ENCODE data around the gene ARHGAP23.
A peak's percentile ranks its signal among the peaks of the same experiment; 100 is the strongest.
"Not testable (repeated sequence)": the region's sequence is repeated elsewhere in the genome, so short reads cannot be mapped to it uniquely, and the experiment has no call there.

Gene ARHGAP23

GRCh38 chr17:38503286-38503913, 75.1 kb downstream of the ARHGAP23 start:
- not testable (repeated sequence) for H3K79me2 ChIP-seq (ENCODE audit: control insufficient read depth, insufficient read depth, low read length); H3K27ac ChIP-seq (ENCODE audit: low read depth, low read length); H3K56ac ChIP-seq (ENCODE audit: low read length); H4K5ac ChIP-seq (ENCODE audit: low read length); H3K23ac ChIP-seq (ENCODE audit: low read length); H3K36me3 ChIP-seq (ENCODE audit: control insufficient read depth, insufficient read depth, low read length); H3K9ac ChIP-seq (ENCODE audit: low read length); H3K27me3 ChIP-seq (ENCODE audit: insufficient read depth, low read length, poor library complexity); H3K4me3 ChIP-seq (ENCODE audit: low read length); H3K4ac ChIP-seq (ENCODE audit: low read depth, low read length); H2BK120ac ChIP-seq (ENCODE audit: low read depth, low read length); H2AK5ac ChIP-seq (ENCODE audit: low read length); H3K18ac ChIP-seq (ENCODE audit: low read length); H3K79me1 ChIP-seq (ENCODE audit: low read length); H4K8ac ChIP-seq (ENCODE audit: low read depth, low read length); H3K4me1 ChIP-seq (ENCODE audit: control insufficient read depth, low read depth, low read length); H2BK15ac ChIP-seq (replicated peaks; ENCODE audit: low read depth); H3K4me2 ChIP-seq (ENCODE audit: low read length); H2BK5ac ChIP-seq (ENCODE audit: low read length)
- no CpG with 5 or more reads among the region's 15 CpGs for WGBS (ENCODE audit: extremely low coverage, insufficient coverage, low lambda C conversion rate)
- DNase-seq: peak; percentile 57

DNA sequence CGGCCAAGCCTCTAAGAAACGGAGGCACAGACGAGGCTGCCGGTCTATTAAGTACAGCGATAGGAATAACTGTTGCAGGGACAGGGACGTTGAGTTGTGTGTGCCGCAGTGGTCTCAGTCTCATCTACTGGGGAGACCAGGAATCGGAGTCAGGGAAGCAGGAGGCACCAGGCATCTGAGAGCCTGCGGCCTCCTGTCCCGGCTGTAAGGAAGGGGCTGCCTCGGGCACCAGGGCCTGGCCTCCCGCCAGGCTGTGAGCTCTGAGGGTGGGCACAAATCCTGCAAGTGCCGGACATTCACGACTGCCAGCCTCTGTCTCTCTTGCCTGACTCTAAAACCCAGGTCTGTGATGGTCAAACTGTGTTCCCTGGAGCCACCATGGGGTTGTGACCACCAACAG, 76.0 kb downstream of the ARHGAP23 start:
- Histone ChIP-seq H3K27me3 (ENCODE audit: insufficient read depth, low read length, poor library complexity) (no peaks in the 10 kb centered on the region), H3K36me3 (ENCODE audit: control insufficient read depth, insufficient read depth, low read length) (no peaks in the 10 kb centered on the region), H3K9ac (ENCODE audit: low read length) (no peak overlapping the region), H4K5ac (ENCODE audit: low read length) (no peak overlapping the region), H3K27ac (ENCODE audit: low read depth, low read length) (no peak overlapping the region), H3K79me1 (ENCODE audit: low read length) (no peaks in the 10 kb centered on the region), H3K4me2 (ENCODE audit: low read length) (no peak overlapping the region), H3K18ac (ENCODE audit: low read length) (no peak overlapping the region), H3K4ac (ENCODE audit: low read depth, low read length) (no peak overlapping the region), H3K56ac (ENCODE audit: low read length) (no peak overlapping the region), H3K23ac (ENCODE audit: low read length) (no peak overlapping the region), H4K8ac (ENCODE audit: low read depth, low read length) (no peak overlapping the region), H2BK15ac (replicated peaks; ENCODE audit: low read depth) (no peak overlapping the region), H3K4me3 (ENCODE audit: low read length) (no peak overlapping the region), H2BK5ac (ENCODE audit: low read length) (no peak overlapping the region), H3K79me2 (ENCODE audit: control insufficient read depth, insufficient read depth, low read length) (no peaks in the 10 kb centered on the region), H3K4me1 (ENCODE audit: control insufficient read depth, low read depth, low read length) (peaks cover 2% of the 10 kb centered on the region), H2BK120ac (ENCODE audit: low read depth, low read length) (no peak overlapping the region), H2AK5ac (ENCODE audit: low read length) (no peak overlapping the region)
- no CpG with 5 or more reads among the region's 14 CpGs for WGBS (ENCODE audit: extremely low coverage, insufficient coverage, low lambda C conversion rate)
- no peak for DNase-seq

DNA sequence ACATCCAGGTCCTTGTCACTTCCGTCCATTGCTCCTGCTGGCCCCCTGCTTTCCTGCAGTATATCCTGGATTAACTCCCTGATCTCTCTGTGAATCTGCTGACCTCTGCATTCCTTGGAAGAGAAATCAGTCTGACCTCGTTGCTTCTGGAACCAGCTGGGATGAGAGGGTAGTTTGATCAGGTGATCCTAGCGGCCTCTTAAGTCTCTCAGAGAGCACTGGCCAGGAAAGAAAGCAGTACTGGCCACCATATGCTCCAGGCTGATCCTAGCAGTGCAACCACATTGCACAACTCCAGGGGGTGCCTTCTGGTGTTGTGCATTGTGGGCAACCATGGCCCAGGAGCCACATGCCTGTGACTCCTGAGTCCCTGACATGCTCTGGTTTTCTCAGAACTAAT, 79.2 kb downstream of the ARHGAP23 start:
- H3K36me3 ChIP-seq (ENCODE audit: control insufficient read depth, insufficient read depth, low read length): no peaks in the 10 kb centered on the region
- H3K18ac ChIP-seq (ENCODE audit: low read length): no peak overlapping the region
- H4K8ac ChIP-seq (ENCODE audit: low read depth, low read length): no peak overlapping the region
- DNase-seq: peak; percentile 63
- H3K9ac ChIP-seq (ENCODE audit: low read length): no peak overlapping the region
- no peak overlapping the region for H4K5ac ChIP-seq (ENCODE audit: low read length)
- no peak overlapping the region for H2BK15ac ChIP-seq (replicated peaks; ENCODE audit: low read depth)
- H3K23ac ChIP-seq (ENCODE audit: low read length): no peak overlapping the region
- peaks cover 2% of the 10 kb centered on the region for H3K4me1 ChIP-seq (ENCODE audit: control insufficient read depth, low read depth, low read length)
- H2AK5ac ChIP-seq (ENCODE audit: low read length): no peak overlapping the region
- no peak overlapping the region for H3K56ac ChIP-seq (ENCODE audit: low read length)
- no peak overlapping the region for H3K27ac ChIP-seq (ENCODE audit: low read depth, low read length)
- no peak overlapping the region for H3K4me3 ChIP-seq (ENCODE audit: low read length)
- H3K4me2 ChIP-seq (ENCODE audit: low read length): no peak overlapping the region
- no peaks in the 10 kb centered on the region for H3K79me2 ChIP-seq (ENCODE audit: control insufficient read depth, insufficient read depth, low read length)
- WGBS (ENCODE audit: extremely low coverage, insufficient coverage, low lambda C conversion rate): no CpG with 5 or more reads among the region's 3 CpGs
- H2BK120ac ChIP-seq (ENCODE audit: low read depth, low read length): no peak overlapping the region
- no peaks in the 10 kb centered on the region for H3K79me1 ChIP-seq (ENCODE audit: low read length)
- H2BK5ac ChIP-seq (ENCODE audit: low read length): no peak overlapping the region
- no peak overlapping the region for H3K4ac ChIP-seq (ENCODE audit: low read depth, low read length)
- H3K27me3 ChIP-seq (ENCODE audit: insufficient read depth, low read length, poor library complexity): no peaks in the 10 kb centered on the region

GRCh38 chr17:38507921-38508569, 79.8 kb downstream of the ARHGAP23 start:
- H3K79me2 ChIP-seq (ENCODE audit: control insufficient read depth, insufficient read depth, low read length): no peaks in the 10 kb centered on the region
- WGBS (ENCODE audit: extremely low coverage, insufficient coverage, low lambda C conversion rate): no CpG with 5 or more reads among the region's 3 CpGs
- no peak overlapping the region for H3K9ac ChIP-seq (ENCODE audit: low read length)
- no peak overlapping the region for H4K8ac ChIP-seq (ENCODE audit: low read depth, low read length)
- H2BK5ac ChIP-seq (ENCODE audit: low read length): no peak overlapping the region
- no peak overlapping the region for H2BK120ac ChIP-seq (ENCODE audit: low read depth, low read length)
- DNase-seq: no peak
- H3K27me3 ChIP-seq (ENCODE audit: insufficient read depth, low read length, poor library complexity): no peaks in the 10 kb centered on the region
- peak overlapping the region; percentile 80 for H3K23ac ChIP-seq (ENCODE audit: low read length)
- H2AK5ac ChIP-seq (ENCODE audit: low read length): no peak overlapping the region
- H3K4me2 ChIP-seq (ENCODE audit: low read length): no peak overlapping the region
- H3K36me3 ChIP-seq (ENCODE audit: control insufficient read depth, insufficient read depth, low read length): no peaks in the 10 kb centered on the region
- no peak overlapping the region for H3K4ac ChIP-seq (ENCODE audit: low read depth, low read length)
- H3K79me1 ChIP-seq (ENCODE audit: low read length): no peaks in the 10 kb centered on the region
- H4K5ac ChIP-seq (ENCODE audit: low read length): no peak overlapping the region
- H3K4me3 ChIP-seq (ENCODE audit: low read length): no peak overlapping the region
- H2BK15ac ChIP-seq (replicated peaks; ENCODE audit: low read depth): no peak overlapping the region
- H3K56ac ChIP-seq (ENCODE audit: low read length): peak overlapping the region; percentile 56
- no peak overlapping the region for H3K27ac ChIP-seq (ENCODE audit: low read depth, low read length)
- H3K18ac ChIP-seq (ENCODE audit: low read length): no peak overlapping the region
- H3K4me1 ChIP-seq (ENCODE audit: control insufficient read depth, low read depth, low read length): peaks cover 2% of the 10 kb centered on the region

- Histone ChIP-seq H3K4me3 (ENCODE audit: low read length) (no peak overlapping the region), H2AK5ac (ENCODE audit: low read length) (no peak overlapping the region), H2BK120ac (ENCODE audit: low read depth, low read length) (no peak overlapping the region), H3K56ac (ENCODE audit: low read length) (peak overlapping the region; percentile 56), H3K79me1 (ENCODE audit: low read length) (no peaks in the 10 kb centered on the region), H4K5ac (ENCODE audit: low read length) (no peak overlapping the region), H3K27ac (ENCODE audit: low read depth, low read length) (no peak overlapping the region), H3K4me1 (ENCODE audit: control insufficient read depth, low read depth, low read length) (peaks cover 2% of the 10 kb centered on the region), H4K8ac (ENCODE audit: low read depth, low read length) (no peak overlapping the region), H3K79me2 (ENCODE audit: control insufficient read depth, insufficient read depth, low read length) (no peaks in the 10 kb centered on the region), H3K18ac (ENCODE audit: low read length) (no peak overlapping the region), H2BK15ac (replicated peaks; ENCODE audit: low read depth) (no peak overlapping the region), H3K27me3 (ENCODE audit: insufficient read depth, low read length, poor library complexity) (no peaks in the 10 kb centered on the region), H3K36me3 (ENCODE audit: control insufficient read depth, insufficient read depth, low read length) (no peaks in the 10 kb centered on the region), H3K23ac (ENCODE audit: low read length) (peak overlapping the region; percentile 80), H2BK5ac (ENCODE audit: low read length) (no peak overlapping the region), H3K4me2 (ENCODE audit: low read length) (no peak overlapping the region), H3K4ac (ENCODE audit: low read depth, low read length) (no peak overlapping the region), H3K9ac (ENCODE audit: low read length) (no peak overlapping the region)
- WGBS (ENCODE audit: extremely low coverage, insufficient coverage, low lambda C conversion rate): no CpG with 5 or more reads among the region's 6 CpGs
- DNase-seq: peak; percentile 58
Measured at GRCh38 chr17:38508570-38508950, 80.3 kb downstream of the ARHGAP23 start.
